Keratinocyte (primary cell): ENCODE results near the gene ASB8. TPM values are rescaled to one million over a fixed set of nuclear protein-coding genes. Genes with fewer than 3 reads are reported as not detected.

Experiments
- DNase-seq: peaks from one replicate; pipeline ENCODE4 v3.0.0-alpha.2; 2011; ENCODE audit warnings: low read depth, missing footprints, low spot score
- FAIRE-seq: peaks from 2 replicates; lab custom pipeline; 2011; peaks lifted over from hg19 to GRCh38; lab: Jason Lieb, UNC
- H2AFZ ChIP-seq: 2 replicates; pipeline ENCODE4 v1.6.0; 2012; ENCODE audit warnings: low read length, control low read depth, inconsistent platforms; ENCODE audit not compliant: control insufficient read depth
- H3K27ac ChIP-seq: 2 replicates; pipeline ENCODE4 v1.5.1; 2011; ENCODE audit warnings: low read length; ENCODE audit not compliant: control insufficient read depth, insufficient read depth
- H3K27me3 ChIP-seq: 3 replicates; pipeline ENCODE4 v1.6.0; 2011; ENCODE audit warnings: low read length; ENCODE audit not compliant: control insufficient read depth, insufficient read depth; ENCODE audit errors: extremely low read depth
- H3K36me3 ChIP-seq, 2 experiments: 2 replicates in 1 of 2; 3 replicates in 1 of 2; pipeline ENCODE4 v1.5.1; 2011; ENCODE audit warnings: low read length in 2 of 2, mild to moderate bottlenecking in 1 of 2; ENCODE audit not compliant: control insufficient read depth in 2 of 2, insufficient read depth in 2 of 2; ENCODE audit errors: extremely low read depth in 1 of 2
- H3K4me1 ChIP-seq: 3 replicates; pipeline ENCODE4 v1.5.1; 2011; ENCODE audit warnings: low read length; ENCODE audit not compliant: control insufficient read depth, insufficient read depth; ENCODE audit errors: extremely low read depth
- H3K4me2 ChIP-seq: 3 replicates; pipeline ENCODE4 v1.6.0; 2011; ENCODE audit warnings: low read depth, low read length; ENCODE audit not compliant: control insufficient read depth, insufficient read depth; ENCODE audit errors: extremely low read depth
- H3K4me3 ChIP-seq, 3 experiments: fragments of 200-600 bp in 1 of 3; sonication (generic) in 1 of 3; 2 replicates in 2 of 3; 3 replicates in 1 of 3; pipeline ENCODE4 v1.5.1; 2011 to 2016; ENCODE audit warnings: low read length in 3 of 3, mild to moderate bottlenecking in 3 of 3, control low read depth in 2 of 3, inconsistent platforms in 1 of 3, low read depth in 1 of 3, mixed read lengths in 1 of 3, mixed run types in 1 of 3, moderate library complexity in 1 of 3; ENCODE audit not compliant: control insufficient read depth in 2 of 3, insufficient read depth in 2 of 3; ENCODE audit errors: extremely low read depth in 1 of 3
- H3K79me2 ChIP-seq: 2 replicates; pipeline ENCODE4 v1.6.0; 2012; ENCODE audit warnings: low read length; ENCODE audit not compliant: control insufficient read depth, insufficient read depth
- H3K9ac ChIP-seq: 3 replicates; pipeline ENCODE4 v1.6.0; 2011; ENCODE audit warnings: low read length; ENCODE audit not compliant: control insufficient read depth, insufficient read depth; ENCODE audit errors: extremely low read depth
- H3K9me1 ChIP-seq: 3 replicates; pipeline ENCODE4 v1.6.0; 2011; ENCODE audit warnings: low read length; ENCODE audit not compliant: control insufficient read depth, insufficient read depth; ENCODE audit errors: extremely low read depth
- H3K9me3 ChIP-seq: 2 replicates; pipeline ENCODE4 v1.5.1; 2012; ENCODE audit warnings: low read depth, low read length; ENCODE audit not compliant: control insufficient read depth
- H4K20me1 ChIP-seq: 3 replicates; pipeline ENCODE4 v1.6.0; 2011; ENCODE audit warnings: low read length; ENCODE audit not compliant: control insufficient read depth, insufficient read depth; ENCODE audit errors: extremely low read depth
- CTCF ChIP-seq, 3 experiments: IDR thresholded peaks in 1 of 3; conservative IDR thresholded peaks in 1 of 3; optimal IDR thresholded peaks in 1 of 3; 2 replicates in 2 of 3; 3 replicates in 1 of 3; pipeline versions ENCODE3 to v1.5.1; 2011; ENCODE audit warnings: low read length in 3 of 3, mild to moderate bottlenecking in 3 of 3, moderate library complexity in 2 of 3, control low read depth in 1 of 3, inconsistent platforms in 1 of 3; ENCODE audit not compliant: insufficient read depth in 2 of 3; ENCODE audit errors: extremely low read depth in 1 of 3
- EZH2 ChIP-seq: IDR thresholded peaks from one replicate; pipeline ENCODE4 v1.6.1; 2012; ENCODE audit warnings: inconsistent platforms, mild to moderate bottlenecking, low read length, moderate library complexity
- dilution Hi-C: fragments of 300-500 bp; cut with MboI; formaldehyde crosslinking; loops from one replicate; pipeline ENCODE4 v1.7.0; 2020; ENCODE audit warnings: low sequenced_read_pairs; ENCODE audit not compliant: extremely low pct_ligation_motif_present
- polyA plus RNA-seq, 5 experiments: library from polyadenylated mRNA; depleted of rRNA in 3 of 5; stranded (reverse) in 3 of 5; stranded (forward) in 1 of 5; unstranded in 1 of 5; fragments of >200 nt; gene quantifications; 1 replicate in 1 of 5; 2 replicates in 3 of 5; 3 replicates in 1 of 5; pipeline versions ENCODE4 v1.2.1 to v1.2.3, GENCODE V29; 2011 to 2012; ENCODE audit warnings: missing spikeins in 2 of 5, low read depth in 1 of 5, low replicate concordance in 1 of 5

ASB8 gene
- polyA plus RNA-seq, 1 donor (not counting 4 experiments of a cell fraction or from before 2014, with no cell fraction given): 18.4 TPM

- no peak overlapping the region for H3K9ac ChIP-seq
- peaks cover 12% of the 10 kb centered on the region for H3K79me2 ChIP-seq
- no peak overlapping the region for H3K4me3 ChIP-seq
- H3K4me1 ChIP-seq: peaks cover 14% of the 10 kb centered on the region
- H3K36me3 ChIP-seq: no peaks in the 10 kb centered on the region
- FAIRE-seq: no peak
- H4K20me1 ChIP-seq: no peaks in the 10 kb centered on the region
- no peak for DNase-seq
- TF ChIP-seq CTCF (optimal IDR thresholded peaks at IDR 0.05 in 1 of 3, IDR thresholded peaks at IDR 0.05 in 1 of 3, conservative IDR thresholded peaks at IDR 0.05 in 1 of 3; ENCODE audit: extremely low read depth in 1 of 3, insufficient read depth in 2 of 3, low read length in 3 of 3) (no peak), EZH2 (no peak)
- dilution Hi-C loops: no loop called here
- H3K9me3 ChIP-seq: no peaks in the 10 kb centered on the region
- H3K9me1 ChIP-seq: no peaks in the 10 kb centered on the region
- no peak overlapping the region for H3K4me2 ChIP-seq
- no peak overlapping the region for H2AFZ ChIP-seq
- H3K27ac ChIP-seq: no peak overlapping the region
- H3K27me3 ChIP-seq: no peaks in the 10 kb centered on the region
These were observed 47.9 kb downstream of the ASB8 start for GRCh38 chr12:48109424-48109823.

- H3K79me2 ChIP-seq: peaks cover 31% of the 10 kb centered on the region
- peak overlapping the region; percentile 98 for H3K27ac ChIP-seq
- H3K9me1 ChIP-seq: no peaks in the 10 kb centered on the region
- peak overlapping the region; percentile 82 to 91 (median 91) for H3K4me3 ChIP-seq
- peak overlapping the region; percentile 99 for H2AFZ ChIP-seq
- H3K27me3 ChIP-seq: no peaks in the 10 kb centered on the region
- no peaks in the 10 kb centered on the region for H3K9me3 ChIP-seq
- dilution Hi-C loops: no loop called here
- FAIRE-seq (no peak), DNase-seq (no peak)
- H3K4me1 ChIP-seq: peaks cover 17% of the 10 kb centered on the region
- peak overlapping the region; percentile 98 for H3K9ac ChIP-seq
- peak overlapping the region; percentile 90 for H3K4me2 ChIP-seq
- TF ChIP-seq CTCF (optimal IDR thresholded peaks at IDR 0.05 in 1 of 3, IDR thresholded peaks at IDR 0.05 in 1 of 3, conservative IDR thresholded peaks at IDR 0.05 in 1 of 3; ENCODE audit: extremely low read depth in 1 of 3, insufficient read depth in 2 of 3, low read length in 3 of 3) (no peak), EZH2 (no peak)
- no peaks in the 10 kb centered on the region for H4K20me1 ChIP-seq
- H3K36me3 ChIP-seq: no peaks in the 10 kb centered on the region
These were observed 50.4 kb downstream of the ASB8 start for GRCh38 chr12:48106681-48107613.
